Epithelial cell of proximal tubule (primary cell): ENCODE measurements around the gene B3GNT9. TPM values are rescaled to one million over a fixed set of nuclear protein-coding genes. Genes with fewer than 3 reads are reported as not detected.
A peak's percentile ranks its signal among the peaks of the same experiment; 100 is the strongest.
"Not testable (repeated sequence)": the region's sequence is repeated elsewhere in the genome, so short reads cannot be mapped to it uniquely, and the experiment has no call there.

Source experiments
- DNase-seq: peaks from one replicate; pipeline ENCODE4 v3.0.0-alpha.2; 2011; ENCODE audit warnings: low read depth
- H3K4me3 ChIP-seq: 2 replicates; pipeline ENCODE4 v1.5.1; 2011; ENCODE audit warnings: low read depth, mild to moderate bottlenecking, low read length
- total RNA-seq: library from RNA; depleted of rRNA; stranded (reverse); fragments of >200 nt; gene quantifications from 2 replicates; pipeline ENCODE4 v1.2.3, GENCODE V29; 2015
- TF ChIP-seq, protein P1 (sequence below): conservative IDR thresholded peaks from 2 replicates; pipeline ENCODE4 v1.5.1; 2012; ENCODE audit warnings: low read depth, mild to moderate bottlenecking, low read length

Gene B3GNT9
- total RNA-seq, 1 donor from 2014 or later, result 1.0 TPM

DNA sequence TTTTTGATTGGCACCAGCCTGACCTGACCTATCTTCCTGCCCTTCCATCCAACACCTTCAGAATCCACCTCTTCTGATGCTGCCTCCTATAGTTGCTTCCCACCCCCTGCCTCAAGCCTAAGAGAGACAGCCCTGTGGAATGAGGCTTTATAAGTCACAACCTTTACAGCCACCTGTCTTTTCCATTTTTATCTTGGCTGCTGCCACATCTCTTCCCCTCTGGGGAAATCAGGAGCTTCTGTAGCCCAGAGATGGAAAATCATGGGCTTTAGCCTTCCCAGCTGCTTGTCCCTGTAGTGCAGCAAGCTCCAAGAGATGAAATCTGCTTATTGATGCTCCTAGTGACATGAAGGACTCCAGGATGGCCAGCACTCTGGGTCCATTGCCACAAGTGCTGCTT, 22.4 kb downstream of the B3GNT9 start:
- DNase-seq, result no peak
- TF ChIP-seq, protein P1, sequence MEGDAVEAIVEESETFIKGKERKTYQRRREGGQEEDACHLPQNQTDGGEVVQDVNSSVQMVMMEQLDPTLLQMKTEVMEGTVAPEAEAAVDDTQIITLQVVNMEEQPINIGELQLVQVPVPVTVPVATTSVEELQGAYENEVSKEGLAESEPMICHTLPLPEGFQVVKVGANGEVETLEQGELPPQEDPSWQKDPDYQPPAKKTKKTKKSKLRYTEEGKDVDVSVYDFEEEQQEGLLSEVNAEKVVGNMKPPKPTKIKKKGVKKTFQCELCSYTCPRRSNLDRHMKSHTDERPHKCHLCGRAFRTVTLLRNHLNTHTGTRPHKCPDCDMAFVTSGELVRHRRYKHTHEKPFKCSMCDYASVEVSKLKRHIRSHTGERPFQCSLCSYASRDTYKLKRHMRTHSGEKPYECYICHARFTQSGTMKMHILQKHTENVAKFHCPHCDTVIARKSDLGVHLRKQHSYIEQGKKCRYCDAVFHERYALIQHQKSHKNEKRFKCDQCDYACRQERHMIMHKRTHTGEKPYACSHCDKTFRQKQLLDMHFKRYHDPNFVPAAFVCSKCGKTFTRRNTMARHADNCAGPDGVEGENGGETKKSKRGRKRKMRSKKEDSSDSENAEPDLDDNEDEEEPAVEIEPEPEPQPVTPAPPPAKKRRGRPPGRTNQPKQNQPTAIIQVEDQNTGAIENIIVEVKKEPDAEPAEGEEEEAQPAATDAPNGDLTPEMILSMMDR, result no peak

DNA sequence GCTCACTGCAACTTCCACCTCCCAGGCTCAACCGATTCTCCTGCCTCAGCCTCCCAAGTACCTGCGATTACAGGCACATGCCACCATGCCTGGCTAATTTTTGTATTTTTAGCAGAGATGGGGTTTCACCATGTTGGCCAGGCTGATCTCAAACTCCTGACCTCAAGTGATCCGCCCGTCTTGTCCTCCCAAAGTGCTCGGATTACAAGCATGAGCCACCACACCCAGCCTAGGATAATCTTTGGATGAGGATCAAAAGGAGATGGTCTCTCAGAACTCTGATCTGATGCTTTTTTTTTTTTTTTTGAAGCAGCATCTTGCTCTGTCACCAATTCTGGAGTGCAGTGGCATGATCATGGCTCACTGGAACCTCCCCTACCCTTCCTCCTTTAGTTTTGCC, 28.0 kb downstream of the B3GNT9 start:
- not testable (repeated sequence) for DNase-seq, H3K4me3 ChIP-seq

More for the DNA sequence above, 22.4 kb downstream of the B3GNT9 start:
- H3K4me3 ChIP-seq, result no peak overlapping the region

DNA sequence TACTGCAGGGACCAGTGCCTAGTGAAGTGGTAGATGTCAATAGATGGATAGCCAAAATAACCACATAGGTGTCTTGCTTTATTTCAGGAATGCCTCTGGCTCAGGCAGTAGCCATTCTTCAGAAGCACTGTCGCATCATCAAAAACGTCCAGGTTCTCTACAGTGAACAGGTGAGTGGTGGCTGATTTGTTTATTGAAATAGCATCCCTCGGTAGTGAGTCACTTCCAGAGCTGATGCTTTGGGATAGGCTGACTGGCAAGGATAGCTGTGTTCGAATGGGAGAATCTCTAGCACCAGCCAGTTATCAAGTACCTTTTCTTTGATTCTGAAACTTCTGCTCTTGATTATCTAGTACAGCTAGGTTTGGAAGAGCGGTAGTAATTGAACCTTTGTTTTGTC, 30.8 kb downstream of the B3GNT9 start:
- TF ChIP-seq, protein P1, result no peak
- no peak for DNase-seq
- H3K4me3 ChIP-seq, result no peak overlapping the region

DNA sequence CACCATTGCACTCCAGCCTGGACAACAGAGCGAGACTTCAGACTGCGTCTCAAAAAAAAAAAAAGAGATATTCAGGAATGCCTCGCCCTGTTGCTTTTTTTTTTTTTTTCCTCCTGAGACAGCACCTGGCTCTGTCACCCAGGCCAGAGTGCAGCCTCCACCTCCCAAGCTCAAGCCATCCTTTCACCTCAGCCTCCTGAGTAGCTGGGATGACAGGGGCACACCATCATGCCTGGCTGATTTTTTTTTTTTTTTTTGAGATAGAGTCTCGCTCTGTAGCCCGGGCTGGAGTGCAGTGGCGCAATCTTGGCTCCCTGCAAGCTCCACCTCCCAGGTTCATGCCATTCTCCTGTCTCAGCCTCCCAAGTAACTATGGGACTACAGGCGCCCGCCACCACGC, 33.1 kb downstream of the B3GNT9 start:
- no peak for DNase-seq
- H3K4me3 ChIP-seq, result no peak overlapping the region
- TF ChIP-seq, protein P1, result no peak

DNA sequence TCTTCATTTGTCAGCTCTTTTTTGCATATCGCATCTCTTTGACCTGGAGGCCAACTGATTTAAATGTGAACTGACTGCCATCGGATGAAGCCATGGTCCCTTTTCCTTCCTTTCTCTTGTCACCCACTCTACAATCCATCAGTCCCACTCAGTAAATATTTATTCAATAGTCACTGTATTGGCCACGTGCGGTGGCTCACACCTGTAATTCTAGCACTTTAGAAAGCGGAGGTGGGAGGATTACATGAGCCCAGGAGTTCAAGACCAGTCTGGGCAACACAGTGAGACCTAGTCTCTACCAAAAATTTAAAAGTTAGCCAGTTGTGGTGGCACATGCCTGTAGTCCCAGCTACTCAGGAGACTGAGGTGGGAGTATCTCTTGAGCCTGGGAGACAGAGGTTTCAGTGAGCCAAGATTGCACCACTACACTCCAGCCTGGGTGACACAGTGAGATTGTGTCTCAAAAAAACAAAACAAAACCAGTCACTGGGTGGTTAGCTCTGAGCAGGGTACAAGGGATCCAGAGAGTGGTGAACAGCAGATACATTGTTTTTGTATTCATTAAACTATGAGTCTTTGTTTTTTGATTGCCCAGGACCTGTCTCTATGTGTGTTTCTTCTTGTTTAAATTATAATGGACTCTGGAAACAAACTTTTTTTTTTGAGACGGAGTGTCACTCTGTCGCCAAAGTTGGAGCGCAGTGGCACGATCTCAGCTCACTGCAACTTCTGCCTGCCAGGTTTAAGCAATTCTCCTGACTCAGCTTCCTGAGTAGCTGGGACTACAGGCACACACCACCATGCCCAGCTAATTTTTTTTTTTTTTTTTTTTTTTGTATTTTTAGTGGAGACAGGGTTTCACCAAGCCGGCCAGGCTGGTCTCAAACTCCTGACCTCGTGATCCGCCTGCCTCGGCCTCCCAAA, 34.1 kb downstream of the B3GNT9 start:
- TF ChIP-seq, protein P1, result no peak
- DNase-seq, result no peak
- H3K4me3 ChIP-seq, result no peak overlapping the region

DNA sequence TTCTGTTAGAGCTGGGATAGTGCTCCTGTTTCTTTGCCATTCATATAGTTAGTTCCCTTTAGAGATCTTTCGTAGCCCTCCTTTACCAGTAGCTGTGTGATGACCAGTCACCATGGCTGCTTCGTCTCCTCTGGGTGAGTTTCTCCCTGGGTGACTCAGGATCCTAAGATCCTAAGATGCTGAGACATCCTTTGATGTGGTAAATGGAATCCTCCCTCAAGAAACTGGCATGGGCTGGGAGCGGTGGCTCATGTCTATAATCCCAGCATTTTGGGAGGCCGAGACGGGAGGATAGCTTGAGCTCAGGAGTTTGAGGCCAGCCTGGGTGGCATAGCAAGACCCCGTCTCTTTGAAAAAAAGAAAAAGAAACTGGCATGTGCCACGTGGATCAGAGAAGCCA, 35.2 kb downstream of the B3GNT9 start:
- TF ChIP-seq, protein P1, result no peak
- peak; percentile 73 for DNase-seq
- no peak overlapping the region for H3K4me3 ChIP-seq

DNA sequence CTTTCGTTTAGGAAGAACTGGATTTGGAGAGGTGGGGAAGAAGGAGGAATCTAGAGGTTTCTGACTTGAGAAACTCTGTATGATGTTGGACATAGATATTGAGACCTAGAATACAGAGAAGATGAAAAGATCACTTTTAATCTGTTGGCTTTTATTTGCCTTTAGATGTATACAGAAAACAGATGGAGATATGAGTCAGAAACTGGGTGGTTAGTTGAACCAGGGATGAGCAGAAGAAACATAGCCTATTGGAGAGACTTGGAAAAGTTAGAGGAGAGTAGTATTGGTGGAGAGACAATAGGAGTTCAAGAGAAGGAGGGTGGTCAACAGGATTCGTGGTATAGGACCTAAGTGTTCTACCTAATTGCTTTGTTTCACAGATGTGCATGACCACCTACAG, 36.0 kb downstream of the B3GNT9 start:
- TF ChIP-seq, protein P1, result no peak
- DNase-seq, result no peak
- H3K4me3 ChIP-seq, result no peak overlapping the region
